PC-3 (cell line): ENCODE measurements around the gene PITPNM3. TPM values are rescaled to one million over a fixed set of nuclear protein-coding genes. Genes with fewer than 3 reads are reported as not detected.

ENCODE experiments used
- ATAC-seq: fragments of 200-7000 bp; cut with Tn5 transposase; 2 replicates; pipeline ENCODE4 v1.9.1; 2020; ENCODE audit warnings: mild to moderate bottlenecking, moderate library complexity
- BruUV-seq: library from RNA; stranded (reverse); fragments of 400-500 nt; replicated peaks from 2 replicates; lab custom pipeline; 2021; lab: Mats Ljungman, UMichigan
- CTCF ChIA-PET: fragments of 300-600 bp; sonication (Branson Sonifier 250); formaldehyde crosslinking; loops from one replicate; lab custom pipeline; 2022; ENCODE audit warnings: antibody characterized with exemption; lab: Charles Lee
- POLR2A ChIA-PET: fragments of 300-600 bp; sonication (Branson Sonifier 250); formaldehyde crosslinking; loops from one replicate; lab custom pipeline; 2022; ENCODE audit warnings: antibody characterized with exemption; ENCODE audit not compliant: unreplicated experiment; lab: Charles Lee
- DNase-seq: peaks from one replicate; pipeline ENCODE4 v3.0.0-alpha.2; 2015
- H2AFZ ChIP-seq: fragments of 300-600 bp; sonication (generic); 2 replicates; pipeline ENCODE4 v1.6.0; 2016; ENCODE audit warnings: antibody characterized with exemption, low read length
- H3F3A ChIP-seq: fragments of 300-600 bp; sonication (generic); one replicate; pipeline ENCODE4 v1.6.0; 2017; ENCODE audit warnings: antibody characterized with exemption, low read length, control low read depth, mild to moderate bottlenecking; ENCODE audit not compliant: unreplicated experiment
- H3K27ac ChIP-seq: fragments of 300-600 bp; sonication (generic); 2 replicates; pipeline ENCODE4 v1.5.1; 2016; ENCODE audit warnings: mild to moderate bottlenecking, low read length
- H3K27me3 ChIP-seq: fragments of 300-600 bp; sonication (generic); 2 replicates; pipeline ENCODE4 v1.6.1; 2016; ENCODE audit warnings: low read length, mixed read lengths
- H3K36me3 ChIP-seq: fragments of 300-600 bp; sonication (generic); 2 replicates; pipeline ENCODE4 v1.6.1; 2016; ENCODE audit warnings: low read depth, mixed run types, low read length, mixed read lengths
- H3K4me1 ChIP-seq: fragments of 300-600 bp; sonication (generic); 2 replicates; pipeline ENCODE4 v1.5.1; 2016; ENCODE audit warnings: low read length; ENCODE audit not compliant: insufficient read depth
- H3K4me2 ChIP-seq: fragments of 300-600 bp; sonication (generic); 2 replicates; pipeline ENCODE4 v1.6.0; 2016; ENCODE audit warnings: low read length
- H3K4me3 ChIP-seq: fragments of 300-600 bp; sonication (generic); 2 replicates; pipeline ENCODE4 v1.5.1; 2016; ENCODE audit warnings: mild to moderate bottlenecking, low read length, mixed read lengths
- H3K79me2 ChIP-seq: fragments of 300-600 bp; sonication (generic); 2 replicates; pipeline ENCODE4 v1.6.1; 2017; ENCODE audit warnings: low read length, mixed read lengths
- H3K9ac ChIP-seq: fragments of 300-600 bp; sonication (generic); 2 replicates; pipeline ENCODE4 v1.6.0; 2016; ENCODE audit warnings: mild to moderate bottlenecking, low read length
- H3K9me2 ChIP-seq: fragments of 300-600 bp; sonication (generic); replicated peaks from 2 replicates; pipeline ENCODE4 v1.6.1; 2016; ENCODE audit warnings: mixed run types, low read length, mixed read lengths
- H3K9me3 ChIP-seq: fragments of 300-600 bp; sonication (generic); 2 replicates; pipeline ENCODE4 v1.6.1; 2016; ENCODE audit warnings: low read length, mixed read lengths
- H4K20me1 ChIP-seq: fragments of 300-600 bp; sonication (generic); 2 replicates; pipeline ENCODE4 v1.6.1; 2016; ENCODE audit warnings: low read length, mixed read lengths
- CTCF ChIP-seq: fragments of 300-600 bp; sonication (generic); conservative IDR thresholded peaks from 2 replicates; pipeline ENCODE4 v1.5.1; 2017; ENCODE audit warnings: antibody characterized with exemption, low read depth, mild to moderate bottlenecking, low read length
- EZH2 ChIP-seq: fragments of 300-600 bp; sonication (generic); IDR thresholded peaks from one replicate; pipeline ENCODE4 v1.6.1; 2017; ENCODE audit warnings: antibody characterized with exemption, mild to moderate bottlenecking, low read length; ENCODE audit not compliant: unreplicated experiment
- EZH2phosphoT487 ChIP-seq: fragments of 300-600 bp; sonication (generic); IDR thresholded peaks from 2 replicates; pipeline ENCODE4 v1.6.1; 2018; ENCODE audit warnings: mild to moderate bottlenecking, antibody characterized with exemption, low read length, borderline replicate concordance
- intact Hi-C: fragments of 100-400 bp; cut with micrococcal nuclease; formaldehyde crosslinking; loops from 2 replicates; pipeline ENCODE4 v1.9.0; 2023
- total RNA-seq: library from RNA; depleted of rRNA; stranded (reverse); fragments of >200 nt; gene quantifications from 2 replicates; pipeline ENCODE4 v1.2.3, GENCODE V29; 2014

Gene PITPNM3
- total RNA-seq, 1 experiment from 2014 or later = 7.1 TPM

GRCh38 chr17:6542577-6542976 is 13.8 kb downstream of the PITPNM3 start:
- no peak for TF ChIP-seq CTCF
- no peak for TF ChIP-seq EZH2
- TF ChIP-seq EZH2phosphoT487 = no peak

GRCh38 chr17:6541886-6542285 is 14.5 kb downstream of the PITPNM3 start:
- no peaks in the 10 kb centered on the region for H3K79me2 ChIP-seq
- ATAC-seq (no peak), DNase-seq (no peak)
- TF ChIP-seq EZH2phosphoT487 = no peak
- no peak for TF ChIP-seq CTCF
- no peak for TF ChIP-seq EZH2
- no peaks in the 10 kb centered on the region for H3K9me3 ChIP-seq
- intact Hi-C loops = no loop called here
- no peak overlapping the region for H3K4me2 ChIP-seq
- H3K4me1 ChIP-seq = no peaks in the 10 kb centered on the region
- no peaks in the 10 kb centered on the region for H4K20me1 ChIP-seq
- H3K4me3 ChIP-seq = no peak overlapping the region
- H3K27ac ChIP-seq = no peak overlapping the region
- CTCF ChIA-PET = no interaction called here
- H3F3A ChIP-seq = no peaks in the 10 kb centered on the region
- POLR2A ChIA-PET = no interaction called here
- no peaks in the 10 kb centered on the region for H3K27me3 ChIP-seq
- H3K36me3 ChIP-seq = no peaks in the 10 kb centered on the region
- BruUV-seq = no TSS peak
- H3K9me2 ChIP-seq = no peaks in the 10 kb centered on the region
- H2AFZ ChIP-seq = no peak overlapping the region
- H3K9ac ChIP-seq = no peak overlapping the region

More at GRCh38 chr17:6542577-6542976, 13.8 kb downstream of the PITPNM3 start:
- Histone ChIP-seq H3K4me2 (no peak overlapping the region), H2AFZ (no peak overlapping the region), H3K27ac (no peak overlapping the region), H3K9ac (no peak overlapping the region), H3K4me1 (no peaks in the 10 kb centered on the region), H3K36me3 (no peaks in the 10 kb centered on the region), H3K27me3 (no peaks in the 10 kb centered on the region), H3K4me3 (no peak overlapping the region), H3F3A (no peaks in the 10 kb centered on the region), H3K79me2 (no peaks in the 10 kb centered on the region), H3K9me2 (no peaks in the 10 kb centered on the region), H4K20me1 (no peaks in the 10 kb centered on the region), H3K9me3 (no peaks in the 10 kb centered on the region)
- no peak for ATAC-seq
- CTCF ChIA-PET = no interaction called here
- intact Hi-C loops = no loop called here
- BruUV-seq = no TSS peak
- no peak for DNase-seq
- POLR2A ChIA-PET = no interaction called here

- H3K4me2 ChIP-seq = no peak overlapping the region
- no peaks in the 10 kb centered on the region for H3F3A ChIP-seq
- no peaks in the 10 kb centered on the region for H4K20me1 ChIP-seq
- ChIA-PET POLR2A (no interaction called here), CTCF (no interaction called here)
- no peaks in the 10 kb centered on the region for H3K9me2 ChIP-seq
- TF ChIP-seq EZH2 (no peak), CTCF (no peak), EZH2phosphoT487 (no peak)
- H3K9ac ChIP-seq = no peak overlapping the region
- DNase-seq (no peak), ATAC-seq (no peak)
- no peaks in the 10 kb centered on the region for H3K27me3 ChIP-seq
- no TSS peak for BruUV-seq
- no peak overlapping the region for H3K4me3 ChIP-seq
- no peaks in the 10 kb centered on the region for H3K36me3 ChIP-seq
- no peaks in the 10 kb centered on the region for H3K9me3 ChIP-seq
- intact Hi-C loops = no loop called here
- H3K4me1 ChIP-seq = no peaks in the 10 kb centered on the region
- no peak overlapping the region for H3K27ac ChIP-seq
- H3K79me2 ChIP-seq = no peaks in the 10 kb centered on the region
- no peak overlapping the region for H2AFZ ChIP-seq
These were observed 16.5 kb downstream of the PITPNM3 start for GRCh38 chr17:6539871-6540270.
